ENCODE measurements around the gene CDK18.

Gene CDK18

DNA sequence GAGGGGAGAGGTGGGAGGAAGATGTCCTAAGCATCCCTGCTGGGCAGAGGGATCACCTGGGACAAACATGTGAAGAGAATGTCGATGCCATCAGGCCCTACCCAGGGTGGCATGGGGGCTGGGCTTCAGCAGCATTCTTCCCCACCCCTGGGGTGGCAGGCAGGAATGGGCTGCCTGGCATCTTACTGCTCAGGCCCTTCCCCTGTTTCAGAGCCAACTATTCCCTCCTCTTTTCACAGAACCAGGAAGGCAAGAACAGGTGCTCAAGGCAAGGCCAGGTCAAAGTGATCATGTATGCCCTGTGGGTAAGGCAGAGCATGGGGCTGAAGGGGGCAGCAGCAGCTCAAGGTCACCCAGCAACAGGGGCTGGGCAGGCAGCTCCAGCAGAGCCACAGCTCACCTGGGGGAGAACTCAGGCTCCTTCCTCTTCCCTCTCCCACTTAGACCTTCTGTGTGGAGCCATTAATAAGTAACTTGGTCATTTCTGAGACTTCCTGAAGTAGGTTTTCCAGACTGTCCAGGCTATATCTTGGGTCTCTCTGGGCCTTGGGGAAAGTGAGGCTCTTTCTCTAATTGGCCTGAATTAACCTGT lies 70.9 kb downstream of the CDK18 start:
- H3K4me2 ChIP-seq (ENCODE audit: low read length): no peak overlapping the region
- H3K4me3 ChIP-seq (ENCODE audit: low read length): no peak overlapping the region
- H3K79me2 ChIP-seq (ENCODE audit: low read length): no peaks in the 10 kb centered on the region
- H2AFZ ChIP-seq (ENCODE audit: low read depth, low read length): no peak overlapping the region
- no peaks in the 10 kb centered on the region for H4K20me1 ChIP-seq (ENCODE audit: insufficient read depth, low read length)
- H3K27me3 ChIP-seq (ENCODE audit: low read depth, low read length): peaks cover 76% of the 10 kb centered on the region
- TF ChIP-seq, protein P1, sequence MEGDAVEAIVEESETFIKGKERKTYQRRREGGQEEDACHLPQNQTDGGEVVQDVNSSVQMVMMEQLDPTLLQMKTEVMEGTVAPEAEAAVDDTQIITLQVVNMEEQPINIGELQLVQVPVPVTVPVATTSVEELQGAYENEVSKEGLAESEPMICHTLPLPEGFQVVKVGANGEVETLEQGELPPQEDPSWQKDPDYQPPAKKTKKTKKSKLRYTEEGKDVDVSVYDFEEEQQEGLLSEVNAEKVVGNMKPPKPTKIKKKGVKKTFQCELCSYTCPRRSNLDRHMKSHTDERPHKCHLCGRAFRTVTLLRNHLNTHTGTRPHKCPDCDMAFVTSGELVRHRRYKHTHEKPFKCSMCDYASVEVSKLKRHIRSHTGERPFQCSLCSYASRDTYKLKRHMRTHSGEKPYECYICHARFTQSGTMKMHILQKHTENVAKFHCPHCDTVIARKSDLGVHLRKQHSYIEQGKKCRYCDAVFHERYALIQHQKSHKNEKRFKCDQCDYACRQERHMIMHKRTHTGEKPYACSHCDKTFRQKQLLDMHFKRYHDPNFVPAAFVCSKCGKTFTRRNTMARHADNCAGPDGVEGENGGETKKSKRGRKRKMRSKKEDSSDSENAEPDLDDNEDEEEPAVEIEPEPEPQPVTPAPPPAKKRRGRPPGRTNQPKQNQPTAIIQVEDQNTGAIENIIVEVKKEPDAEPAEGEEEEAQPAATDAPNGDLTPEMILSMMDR (IDR thresholded peaks at IDR 0.05; ENCODE audit: low read depth, low read length): no peak
- TF ChIP-seq EZH2phosphoT487 (IDR thresholded peaks at IDR 0.05; ENCODE audit: low read depth): no peak
- H3K9me3 ChIP-seq (ENCODE audit: insufficient read depth, low read length): no peaks in the 10 kb centered on the region
- no peak overlapping the region for H3K9ac ChIP-seq (ENCODE audit: low read length)
- H3K36me3 ChIP-seq (replicated peaks; ENCODE audit: low read depth, low read length): no peaks in the 10 kb centered on the region
- no peak overlapping the region for H3K27ac ChIP-seq (ENCODE audit: low read length)
- no peaks in the 10 kb centered on the region for H3K4me1 ChIP-seq (ENCODE audit: low read length)

DNA sequence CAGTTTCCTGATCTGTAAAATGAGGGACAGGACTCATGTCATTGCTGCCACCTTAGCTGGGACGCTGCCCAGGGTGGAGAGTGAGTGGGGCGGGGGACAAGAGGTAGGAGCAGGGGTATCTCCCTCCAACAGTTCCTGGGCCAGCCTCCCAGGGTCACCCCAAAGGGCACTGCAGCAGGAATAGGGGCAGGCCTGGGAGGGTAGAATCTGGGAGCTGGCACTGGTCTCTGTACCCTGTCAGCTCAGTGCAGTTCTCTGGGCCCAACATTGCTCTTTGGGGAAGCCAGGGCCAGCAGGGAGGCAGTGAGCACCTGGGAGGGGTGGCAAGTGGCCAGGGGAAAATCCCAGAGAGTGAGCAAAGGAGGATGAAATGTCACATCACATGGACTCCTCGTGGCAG lies 71.5 kb downstream of the CDK18 start:
- Histone ChIP-seq H3K27ac (ENCODE audit: low read length) (no peak overlapping the region), H3K4me3 (ENCODE audit: low read length) (no peak overlapping the region), H4K20me1 (ENCODE audit: insufficient read depth, low read length) (no peaks in the 10 kb centered on the region), H3K4me1 (ENCODE audit: low read length) (no peaks in the 10 kb centered on the region), H3K27me3 (ENCODE audit: low read depth, low read length) (peaks cover 70% of the 10 kb centered on the region), H3K36me3 (replicated peaks; ENCODE audit: low read depth, low read length) (no peaks in the 10 kb centered on the region), H3K79me2 (ENCODE audit: low read length) (no peaks in the 10 kb centered on the region), H2AFZ (ENCODE audit: low read depth, low read length) (no peak overlapping the region), H3K4me2 (ENCODE audit: low read length) (no peak overlapping the region), H3K9ac (ENCODE audit: low read length) (no peak overlapping the region), H3K9me3 (ENCODE audit: insufficient read depth, low read length) (no peaks in the 10 kb centered on the region)
- TF ChIP-seq EZH2phosphoT487 (IDR thresholded peaks at IDR 0.05; ENCODE audit: low read depth): no peak
- TF ChIP-seq, protein P1 (IDR thresholded peaks at IDR 0.05; ENCODE audit: low read depth, low read length): no peak

DNA sequence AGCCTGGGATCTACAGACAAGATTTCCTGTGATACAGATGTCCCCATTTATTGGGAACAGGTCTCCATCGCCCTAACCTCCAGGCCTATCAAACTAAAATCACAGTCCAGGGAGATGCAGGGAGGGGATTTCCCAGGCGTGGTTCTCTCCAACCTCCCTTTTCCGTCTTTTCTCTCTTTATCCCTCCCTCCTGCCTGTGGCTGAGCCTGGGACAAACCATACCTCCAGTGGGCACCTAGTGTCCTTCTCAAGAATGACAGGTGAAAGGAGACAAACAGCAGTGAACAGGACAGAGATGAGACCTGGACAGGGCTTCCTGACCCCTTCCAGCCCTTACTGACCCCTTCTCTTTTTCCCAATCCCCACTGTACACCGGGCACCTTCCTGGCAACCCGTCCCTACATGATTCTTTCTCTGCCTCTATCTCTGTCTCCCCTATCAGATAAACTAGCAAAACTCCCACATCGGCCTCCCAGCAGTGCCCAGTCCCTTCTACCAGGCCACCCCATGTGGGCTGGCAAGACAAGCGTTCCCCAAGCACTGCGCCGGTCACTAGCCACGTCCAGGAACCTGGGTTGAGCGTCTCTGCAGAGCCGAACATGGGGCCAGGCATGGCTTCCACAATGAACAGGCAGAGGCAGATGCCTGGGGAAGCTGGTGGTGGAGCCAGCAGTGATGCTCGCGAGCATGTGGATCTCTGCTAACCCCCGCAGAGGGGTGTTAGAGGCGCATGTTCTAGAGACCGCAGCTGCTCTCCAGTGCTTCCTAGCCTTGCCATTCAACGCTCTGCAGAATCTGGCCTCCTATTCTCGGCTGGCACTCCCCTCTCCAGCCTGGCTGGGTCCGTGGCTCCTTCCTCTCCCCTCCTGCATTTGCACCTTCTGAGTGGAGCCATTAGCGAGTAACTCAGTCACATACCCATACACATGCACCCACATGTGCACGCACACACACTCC lies 72.6 kb downstream of the CDK18 start:
- Histone ChIP-seq H3K36me3 (replicated peaks; ENCODE audit: low read depth, low read length) (no peaks in the 10 kb centered on the region), H3K4me1 (ENCODE audit: low read length) (no peaks in the 10 kb centered on the region), H3K4me3 (ENCODE audit: low read length) (no peak overlapping the region), H3K9ac (ENCODE audit: low read length) (no peak overlapping the region), H3K27ac (ENCODE audit: low read length) (no peak overlapping the region), H3K4me2 (ENCODE audit: low read length) (no peak overlapping the region), H4K20me1 (ENCODE audit: insufficient read depth, low read length) (no peaks in the 10 kb centered on the region), H2AFZ (ENCODE audit: low read depth, low read length) (no peak overlapping the region), H3K27me3 (ENCODE audit: low read depth, low read length) (peaks cover 65% of the 10 kb centered on the region), H3K79me2 (ENCODE audit: low read length) (no peaks in the 10 kb centered on the region), H3K9me3 (ENCODE audit: insufficient read depth, low read length) (no peaks in the 10 kb centered on the region)
- TF ChIP-seq EZH2phosphoT487 (IDR thresholded peaks at IDR 0.05; ENCODE audit: low read depth): no peak

DNA sequence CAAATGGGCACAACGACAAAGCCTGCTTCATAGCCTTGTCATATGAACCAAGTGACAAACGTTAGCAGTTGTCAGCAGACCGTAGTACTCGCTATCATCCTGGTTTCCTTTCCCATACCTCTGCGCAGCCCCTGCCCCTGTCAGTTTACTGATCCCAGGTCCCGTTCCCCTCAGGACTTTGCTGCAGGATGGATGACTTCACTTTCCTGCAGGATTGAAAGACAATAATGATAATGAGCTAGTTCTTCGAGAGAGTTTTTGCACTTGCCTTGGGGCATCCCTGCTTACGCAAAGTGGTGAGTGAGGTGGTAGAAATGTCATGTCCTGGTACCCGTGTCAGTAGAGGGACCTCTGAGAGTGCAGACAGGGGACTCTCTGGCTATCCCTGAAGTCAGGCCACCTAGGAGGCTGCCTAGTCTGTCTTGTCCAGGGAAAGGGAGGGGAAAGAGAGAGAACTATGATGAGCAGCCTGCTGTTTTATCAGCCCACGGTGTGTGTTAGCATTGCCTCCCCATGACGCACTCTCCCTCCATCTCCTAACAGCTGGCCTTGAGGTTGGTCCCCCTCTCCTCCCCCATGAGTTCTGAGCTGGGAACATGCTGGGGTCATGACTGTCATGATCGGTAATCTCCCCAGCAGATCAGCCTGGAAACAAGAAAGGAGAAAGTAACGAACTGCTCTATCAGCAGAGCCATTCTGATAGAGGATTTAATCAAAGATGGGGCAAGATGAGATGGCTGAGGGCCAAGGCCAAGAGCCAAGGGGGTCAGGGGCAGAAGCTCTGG lies 73.6 kb downstream of the CDK18 start:
- Histone ChIP-seq H3K27me3 (ENCODE audit: low read depth, low read length) (peaks cover 57% of the 10 kb centered on the region), H3K79me2 (ENCODE audit: low read length) (no peaks in the 10 kb centered on the region), H3K9ac (ENCODE audit: low read length) (no peak overlapping the region), H4K20me1 (ENCODE audit: insufficient read depth, low read length) (no peaks in the 10 kb centered on the region), H3K36me3 (replicated peaks; ENCODE audit: low read depth, low read length) (no peaks in the 10 kb centered on the region), H3K27ac (ENCODE audit: low read length) (no peak overlapping the region), H3K4me2 (ENCODE audit: low read length) (no peak overlapping the region), H3K9me3 (ENCODE audit: insufficient read depth, low read length) (no peaks in the 10 kb centered on the region), H2AFZ (ENCODE audit: low read depth, low read length) (no peak overlapping the region), H3K4me3 (ENCODE audit: low read length) (no peak overlapping the region), H3K4me1 (ENCODE audit: low read length) (no peaks in the 10 kb centered on the region)
- TF ChIP-seq, protein P1 (IDR thresholded peaks at IDR 0.05; ENCODE audit: low read depth, low read length): no peak
- TF ChIP-seq EZH2phosphoT487 (IDR thresholded peaks at IDR 0.05; ENCODE audit: low read depth): no peak

Measured in OCI-LY3 (cell line).